ENCODE results near the gene ACTN4.

ACTN4 gene

DNA sequence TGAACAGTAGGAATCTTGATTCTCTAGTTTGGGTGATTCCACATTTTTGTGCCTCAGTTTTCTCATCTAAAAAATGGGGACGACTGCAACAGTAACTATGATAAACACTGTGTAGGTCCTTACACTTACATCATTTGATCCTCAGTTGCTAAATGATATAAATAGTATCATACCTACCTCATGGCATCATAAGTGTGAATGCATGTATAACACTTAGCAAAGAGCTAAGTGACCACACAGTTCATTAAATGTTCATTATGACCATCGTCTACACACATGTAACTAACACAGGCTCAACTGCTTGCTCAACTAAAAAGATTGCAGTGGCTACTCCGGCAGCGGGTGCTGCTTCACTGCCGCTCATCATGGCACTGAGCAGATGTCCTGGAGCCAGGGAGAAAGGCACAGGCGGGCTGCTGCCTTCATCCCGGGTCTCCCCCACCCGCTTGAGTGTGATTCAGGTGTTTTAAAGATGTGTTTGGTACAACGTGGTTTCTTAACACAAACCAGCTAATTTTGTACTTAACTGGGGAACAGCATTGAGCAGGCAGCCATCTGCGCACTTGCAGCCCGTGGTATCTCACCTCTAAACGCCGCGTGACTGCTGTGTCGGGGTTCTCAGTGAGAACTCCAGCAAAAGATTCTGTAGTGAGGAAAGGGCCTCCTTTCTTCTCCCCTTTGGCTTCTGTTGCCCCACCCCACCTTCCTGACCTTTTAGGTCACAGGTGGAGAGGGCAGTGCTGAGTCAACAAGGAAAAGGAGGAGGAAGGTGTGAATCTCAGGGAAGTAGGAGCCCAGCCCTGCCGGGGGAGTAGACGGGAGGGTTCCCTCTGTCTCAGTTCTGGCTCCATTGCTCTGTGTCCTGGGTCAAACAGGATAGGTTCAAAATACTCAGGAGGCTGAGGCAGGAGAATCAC lies 11.7 kb upstream of the ACTN4 start:
- no peak for DNase-seq (ENCODE audit: low read depth in 2 of 2)

DNA sequence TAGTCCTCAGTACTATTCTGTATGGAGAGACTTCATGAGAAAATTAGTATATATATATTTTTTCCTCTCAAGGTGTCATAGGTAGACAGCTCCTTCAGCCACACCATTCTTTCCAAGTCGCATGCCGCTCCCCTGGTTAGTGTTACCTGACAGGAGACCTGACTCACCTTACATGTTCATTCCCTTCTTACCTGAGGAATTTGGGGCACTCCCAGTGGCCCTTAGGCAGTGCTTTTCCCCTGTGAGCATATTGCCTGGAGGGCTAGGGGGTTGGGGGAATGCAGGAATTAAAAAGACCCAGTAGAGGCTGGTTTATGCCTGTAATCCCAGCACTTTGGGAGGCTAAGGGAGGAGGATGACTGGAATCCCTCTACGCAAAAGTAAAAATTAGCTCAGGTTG lies 9.0 kb upstream of the ACTN4 start:
- no peak for DNase-seq (ENCODE audit: low read depth in 2 of 2)

DNA sequence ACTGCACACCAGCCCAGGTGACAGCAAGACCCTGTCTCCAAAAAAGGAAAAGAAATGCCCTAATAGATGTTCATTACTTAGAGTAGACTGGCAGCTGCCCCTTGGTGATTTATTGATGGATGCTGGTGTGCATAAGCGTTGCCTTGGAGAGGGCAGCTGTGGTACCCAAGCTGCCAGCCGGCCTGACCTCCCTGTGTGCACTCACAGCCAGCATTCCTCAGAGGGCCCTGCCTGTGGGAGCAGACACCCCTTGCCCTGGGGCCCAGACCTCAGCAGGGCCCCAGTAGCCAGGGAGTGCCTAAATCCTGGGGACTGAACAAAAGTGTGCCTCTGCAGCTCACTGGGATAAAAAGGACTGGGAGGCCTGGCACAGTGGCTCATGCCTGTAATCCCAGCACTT lies 7.8 kb upstream of the ACTN4 start:
- no peak for DNase-seq (ENCODE audit: low read depth in 2 of 2)

DNA sequence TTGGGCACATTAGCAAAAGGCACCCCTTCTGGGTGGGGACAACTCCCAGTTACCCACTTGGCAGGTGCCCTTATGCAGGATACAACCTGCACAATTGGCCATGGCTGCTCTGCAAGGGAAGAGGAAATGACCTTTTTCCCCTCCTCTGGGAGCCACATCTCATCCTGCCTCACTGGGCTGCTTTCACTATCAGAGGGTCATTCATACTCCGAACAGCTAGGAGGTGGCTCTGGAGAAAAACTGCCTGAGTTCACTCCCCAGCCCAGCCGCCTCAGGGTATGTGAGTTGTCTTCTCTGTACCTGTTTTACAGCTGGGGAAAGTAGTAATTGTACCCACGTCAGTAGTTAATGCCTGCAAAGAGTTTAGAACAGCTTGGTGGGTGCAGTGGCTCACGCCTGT lies 7.1 kb upstream of the ACTN4 start:
- no peak for DNase-seq (ENCODE audit: low read depth in 2 of 2)

DNA sequence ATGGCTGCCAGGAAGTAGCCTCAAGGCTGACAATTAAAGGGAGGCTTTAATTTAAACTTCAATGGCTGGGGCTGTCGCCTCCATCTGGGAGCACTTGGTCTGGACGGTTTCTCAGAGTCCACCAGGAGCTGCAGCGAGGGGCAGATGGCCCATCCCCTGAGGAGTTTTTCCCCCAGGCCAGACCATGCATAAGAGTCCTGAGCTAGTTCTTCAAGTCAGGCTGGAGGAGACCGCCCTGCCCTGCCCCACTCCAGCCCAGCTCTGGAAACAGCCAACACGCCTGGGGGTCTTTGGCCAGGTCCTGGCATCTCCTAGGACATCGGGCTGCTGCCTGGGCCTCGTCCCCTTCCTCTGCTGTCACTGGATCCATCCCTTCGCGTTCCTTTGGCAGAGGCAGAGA lies 5.3 kb upstream of the ACTN4 start:
- DNase-seq (ENCODE audit: low read depth in 2 of 2) = no peak

DNA sequence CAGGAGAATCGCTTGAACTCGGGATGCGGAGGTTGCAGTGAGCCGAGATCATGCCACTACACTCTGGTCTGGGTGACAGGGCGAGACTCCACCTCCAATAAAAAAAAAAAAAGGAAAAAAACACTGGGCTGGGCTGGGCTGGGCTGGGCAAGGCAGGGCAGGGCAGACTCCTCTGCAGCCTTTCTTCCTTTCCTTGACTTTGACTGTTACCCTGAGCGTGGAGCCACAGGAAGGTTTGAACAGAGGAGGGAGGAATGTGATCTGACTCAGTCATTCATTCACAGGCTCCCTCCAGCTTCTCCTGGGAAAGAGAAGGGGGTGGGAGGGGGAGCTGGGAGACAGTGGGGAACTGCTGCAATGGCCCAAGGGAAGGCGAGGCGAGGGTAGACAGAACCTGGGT lies 2.7 kb upstream of the ACTN4 start:
- no peak for DNase-seq (ENCODE audit: low read depth in 2 of 2)

- DNase-seq (ENCODE audit: low read depth in 2 of 2) = no peak
These were observed 718 bp downstream of the ACTN4 start for GRCh38 chr19:38647966-38648768.

DNA sequence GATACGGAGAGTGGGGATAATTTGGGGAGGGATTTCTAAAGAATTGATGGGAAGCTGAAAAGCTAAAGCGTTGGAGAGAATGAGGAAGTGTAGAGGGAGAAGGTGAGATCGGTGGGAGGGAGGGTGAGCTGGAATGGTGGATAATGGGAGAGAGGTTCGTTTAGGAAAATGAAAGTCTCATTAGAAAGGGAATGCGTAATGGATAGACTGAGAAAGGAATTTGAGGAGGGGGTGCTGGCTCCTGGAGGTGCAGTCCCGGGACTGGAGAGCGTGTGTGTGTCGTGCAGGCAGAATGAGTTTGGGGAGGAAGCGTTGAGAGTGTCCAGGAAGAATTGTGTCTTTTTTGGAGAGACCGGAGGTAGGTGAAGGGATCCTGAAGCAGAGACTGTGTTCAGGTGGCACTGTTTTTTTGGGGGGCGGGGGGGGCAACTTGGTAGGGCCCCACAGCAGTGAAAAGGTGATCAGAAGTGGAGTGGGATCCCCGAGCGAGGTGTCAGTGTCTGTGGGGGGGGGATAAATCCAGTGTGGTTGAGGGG lies 1.4 kb downstream of the ACTN4 start:
- DNase-seq (ENCODE audit: low read depth in 2 of 2) = no peak

GRCh38 chr19:38649305-38650171 lies 2.1 kb downstream of the ACTN4 start:
- no peak for DNase-seq (ENCODE audit: low read depth in 2 of 2)

DNA sequence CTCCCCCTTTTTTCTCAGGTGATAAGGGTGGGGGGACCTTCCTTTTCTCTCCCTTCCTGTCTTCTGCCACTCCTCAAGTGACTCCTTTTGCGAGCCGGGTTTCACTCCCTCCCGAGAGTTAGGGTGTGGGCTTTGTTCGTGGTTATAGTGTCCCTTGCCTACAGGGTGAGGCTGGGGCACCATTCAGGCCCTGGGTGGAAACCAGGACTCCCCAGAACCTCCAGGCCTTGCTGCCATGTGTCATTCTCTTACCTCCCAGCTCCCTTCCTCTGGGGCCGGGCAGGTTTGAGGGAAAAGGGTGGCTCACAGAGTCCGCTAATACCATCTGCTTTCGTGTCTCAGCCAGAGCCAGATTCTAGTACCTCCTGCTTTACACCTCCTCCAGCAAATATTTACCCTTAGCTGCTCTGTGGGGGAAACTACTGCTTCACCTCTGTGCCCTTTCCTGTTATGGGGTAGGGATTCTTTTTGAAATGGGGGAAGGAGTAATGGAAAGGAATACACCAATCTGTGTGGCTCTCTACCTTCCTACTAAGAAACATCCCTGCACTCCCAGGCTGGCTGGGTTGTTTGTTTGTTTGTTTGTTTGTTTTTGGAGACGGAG lies 2.8 kb downstream of the ACTN4 start:
- DNase-seq (ENCODE audit: low read depth in 2 of 2) = no peak

GRCh38 chr19:38650911-38651584 lies 3.6 kb downstream of the ACTN4 start:
- no peak for DNase-seq (ENCODE audit: low read depth in 2 of 2)

- no peak for DNase-seq (ENCODE audit: low read depth in 2 of 2)
These were observed 5.7 kb downstream of the ACTN4 start for GRCh38 chr19:38653028-38653571.

DNA sequence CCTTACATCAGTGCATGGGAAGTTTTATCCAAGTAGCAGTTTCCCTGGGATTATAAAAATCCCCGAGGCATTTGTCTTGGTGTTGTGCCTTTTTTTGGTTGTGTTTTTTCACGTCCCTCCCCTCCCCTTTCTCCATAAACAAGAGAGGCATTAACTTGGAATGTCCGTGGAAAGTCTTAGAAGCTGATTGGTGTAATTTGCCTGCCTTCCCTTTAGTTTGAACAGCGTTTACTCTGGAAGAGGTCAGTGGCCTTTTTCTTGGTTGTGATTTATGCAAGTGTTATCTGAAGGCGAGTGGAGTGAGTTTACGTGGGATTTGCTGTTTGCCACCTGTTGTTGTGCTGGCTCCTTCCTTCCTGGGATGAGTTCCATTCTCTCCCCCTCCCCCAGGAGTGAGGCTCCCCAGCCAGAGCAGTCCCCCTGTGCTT lies 7.2 kb downstream of the ACTN4 start:
- no peak for DNase-seq (ENCODE audit: low read depth in 2 of 2)

- DNase-seq (ENCODE audit: low read depth in 2 of 2) = no peak
These were observed 7.8 kb downstream of the ACTN4 start for GRCh38 chr19:38655148-38655824.

GRCh38 chr19:38656171-38656981 lies 8.9 kb downstream of the ACTN4 start:
- DNase-seq (ENCODE audit: low read depth in 2 of 2) = no peak

DNA sequence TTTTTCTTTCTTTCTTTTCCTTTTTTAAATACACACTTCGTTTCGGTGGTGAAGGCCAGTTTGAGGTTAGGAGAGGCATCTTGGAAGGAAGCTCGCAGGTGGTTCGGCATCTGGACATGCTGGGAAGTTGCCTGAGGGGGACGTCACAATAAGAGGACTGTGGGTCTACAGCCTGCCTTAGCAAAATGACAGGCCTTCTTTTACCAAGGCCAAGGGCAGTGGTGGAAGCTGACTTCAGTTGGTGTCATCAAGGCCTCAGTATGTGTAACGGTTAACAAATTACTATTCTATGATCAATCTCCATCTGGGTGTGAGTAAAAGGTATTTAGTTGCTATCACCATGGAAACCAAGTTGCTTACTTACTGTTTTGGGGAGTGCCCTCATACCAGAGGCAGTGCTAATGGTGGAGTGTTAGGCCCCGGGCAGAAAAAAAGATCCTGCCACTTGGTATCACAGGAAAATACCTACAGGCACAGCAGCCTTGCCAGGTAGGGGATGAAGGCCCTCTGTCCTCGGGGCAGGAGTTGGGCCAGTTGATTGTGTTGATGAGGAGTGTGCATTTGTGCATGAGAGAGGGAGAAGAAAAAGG lies 10.3 kb downstream of the ACTN4 start:
- DNase-seq (ENCODE audit: low read depth in 2 of 2) = no peak

DNA sequence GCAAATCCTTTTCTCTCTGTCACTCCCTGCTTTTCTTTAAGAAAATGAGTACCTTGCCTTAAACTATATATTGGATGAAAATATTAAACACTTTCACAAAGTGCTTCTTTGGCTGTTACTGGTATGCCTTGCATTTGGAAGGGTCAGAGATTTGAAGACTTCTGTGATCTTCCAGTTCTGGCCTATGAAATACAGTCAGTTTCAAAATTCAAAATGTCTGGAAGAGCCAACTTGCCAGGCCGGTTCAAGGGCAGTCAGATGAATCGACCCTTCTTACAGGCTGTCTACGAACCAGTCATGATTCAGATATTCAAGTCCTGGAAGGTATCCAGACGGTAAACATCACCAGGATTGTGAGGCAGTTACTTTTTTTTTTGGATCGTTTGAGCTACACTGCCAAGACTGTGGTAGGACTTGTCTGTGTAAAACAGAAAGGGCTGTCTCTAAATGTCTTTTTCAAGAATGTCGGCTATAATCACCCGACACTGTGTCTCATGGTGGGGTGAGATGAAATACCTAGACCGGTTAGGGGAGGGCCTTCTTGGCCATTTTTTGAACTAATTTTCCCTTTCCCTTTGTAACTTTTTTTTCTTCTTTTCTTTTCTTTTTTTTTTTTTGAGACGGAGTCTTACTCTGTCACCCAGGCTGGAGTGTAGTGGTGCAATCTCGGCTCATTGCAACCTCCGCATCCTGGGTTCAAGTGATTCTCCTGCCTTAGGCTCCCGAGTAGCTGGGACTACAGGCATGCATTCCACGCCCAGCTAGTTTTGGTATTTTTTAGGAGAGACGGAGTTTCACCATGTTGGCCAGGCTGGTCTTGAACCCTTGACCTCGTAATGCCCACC lies 11.2 kb downstream of the ACTN4 start:
- peak; percentile 99 for DNase-seq (ENCODE audit: low read depth in 2 of 2)

DNA sequence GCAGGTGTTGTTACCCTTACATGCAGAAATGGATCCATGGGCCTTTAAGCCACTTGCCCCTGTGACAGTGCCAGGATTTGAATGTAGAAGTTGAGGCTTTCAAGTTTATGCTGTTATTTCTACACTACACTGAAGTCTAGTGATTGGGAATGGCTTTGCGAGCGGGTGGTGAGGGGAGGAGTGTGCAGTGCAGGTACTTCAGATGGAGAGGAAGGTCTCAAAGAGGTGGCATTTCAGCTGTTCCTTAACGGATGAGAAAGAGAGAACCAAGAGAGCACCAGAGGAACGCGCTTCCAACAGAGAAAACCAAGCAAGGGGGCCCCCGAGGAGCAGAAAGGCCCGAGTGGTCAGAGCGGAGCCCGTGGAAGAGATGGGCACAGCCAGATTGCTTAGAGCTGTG lies 13.3 kb downstream of the ACTN4 start:
- DNase-seq (ENCODE audit: low read depth in 2 of 2) = no peak

Measured in fibroblast of skin of left quadriceps (primary cell).